ENCODE measurements around the gene HAP1. TPM values are rescaled to one million over a fixed set of nuclear protein-coding genes. Genes with fewer than 3 reads are reported as not detected.
"Not testable (repeated sequence)": the region's sequence is repeated elsewhere in the genome, so short reads cannot be mapped to it uniquely, and the experiment has no call there.

The HAP1 gene, protein sequence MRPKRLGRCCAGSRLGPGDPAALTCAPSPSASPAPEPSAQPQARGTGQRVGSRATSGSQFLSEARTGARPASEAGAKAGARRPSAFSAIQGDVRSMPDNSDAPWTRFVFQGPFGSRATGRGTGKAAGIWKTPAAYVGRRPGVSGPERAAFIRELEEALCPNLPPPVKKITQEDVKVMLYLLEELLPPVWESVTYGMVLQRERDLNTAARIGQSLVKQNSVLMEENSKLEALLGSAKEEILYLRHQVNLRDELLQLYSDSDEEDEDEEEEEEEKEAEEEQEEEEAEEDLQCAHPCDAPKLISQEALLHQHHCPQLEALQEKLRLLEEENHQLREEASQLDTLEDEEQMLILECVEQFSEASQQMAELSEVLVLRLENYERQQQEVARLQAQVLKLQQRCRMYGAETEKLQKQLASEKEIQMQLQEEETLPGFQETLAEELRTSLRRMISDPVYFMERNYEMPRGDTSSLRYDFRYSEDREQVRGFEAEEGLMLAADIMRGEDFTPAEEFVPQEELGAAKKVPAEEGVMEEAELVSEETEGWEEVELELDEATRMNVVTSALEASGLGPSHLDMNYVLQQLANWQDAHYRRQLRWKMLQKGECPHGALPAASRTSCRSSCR
- 1.1 and 1.6 TPM in 2 replicates for total RNA-seq (2014; rRNA removed; shearing (Covaris generic))

DNA sequence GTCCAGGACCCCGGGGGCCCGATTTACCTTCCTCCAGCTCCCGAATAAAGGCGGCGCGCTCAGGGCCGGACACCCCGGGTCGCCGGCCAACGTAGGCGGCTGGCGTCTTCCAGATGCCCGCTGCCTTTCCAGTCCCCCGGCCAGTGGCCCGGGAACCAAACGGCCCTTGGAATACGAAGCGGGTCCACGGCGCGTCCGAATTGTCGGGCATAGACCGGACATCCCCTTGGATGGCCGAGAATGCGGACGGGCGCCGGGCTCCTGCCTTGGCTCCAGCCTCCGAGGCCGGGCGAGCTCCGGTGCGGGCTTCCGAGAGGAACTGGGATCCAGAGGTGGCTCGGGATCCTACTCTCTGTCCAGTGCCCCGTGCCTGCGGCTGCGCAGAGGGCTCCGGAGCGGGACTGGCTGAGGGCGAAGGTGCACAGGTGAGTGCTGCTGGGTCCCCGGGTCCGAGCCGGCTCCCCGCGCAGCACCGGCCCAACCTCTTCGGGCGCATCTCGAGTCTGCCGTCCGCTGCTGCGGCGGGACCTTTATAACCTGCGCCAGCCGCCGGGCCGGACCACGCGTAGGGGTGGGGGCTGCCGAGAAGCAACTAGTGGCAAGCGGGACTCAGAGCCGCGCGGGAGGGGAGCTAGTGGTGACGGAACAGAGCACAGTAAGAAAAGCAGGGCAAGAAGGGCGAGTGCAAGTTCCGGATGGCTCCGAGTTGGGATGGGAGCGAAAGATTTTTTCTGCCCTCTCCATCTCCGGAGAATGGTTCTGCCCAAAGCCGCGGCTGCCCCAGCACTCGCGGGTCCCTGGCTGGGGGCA is at the start of gene HAP1:
HAP1 (minus strand) TSS at position 505 of the 810 bp plus-strand sequence; CDS start at position 496, 9 bp downstream.
- in situ Hi-C loops (cut with HindIII; ENCODE audit: low sequenced_read_pairs), result no loop called here
- peak; percentile 20 for DNase-seq (ENCODE audit: low spot score)

DNA sequence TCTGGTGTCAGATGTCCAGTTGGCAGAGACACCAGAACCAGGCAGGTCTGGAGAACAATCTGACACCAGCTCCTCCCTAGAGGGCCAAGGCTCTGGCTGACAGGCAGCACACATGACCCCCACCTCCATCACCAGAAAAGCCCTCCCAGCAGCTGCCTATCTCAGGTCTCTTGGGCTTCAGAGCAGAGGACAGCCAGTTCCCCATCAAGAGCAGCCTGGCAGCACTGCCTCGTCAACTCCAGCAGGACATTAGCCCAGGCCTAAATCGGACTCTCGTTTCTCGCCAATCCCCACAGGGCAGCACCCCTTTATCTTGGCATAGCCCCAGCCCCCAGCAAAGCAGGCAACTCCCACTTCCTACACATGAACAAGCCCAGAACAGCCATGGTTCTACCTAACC is 47.7 kb upstream of the HAP1 start:
- DNase-seq (ENCODE audit: low spot score), result peak; percentile 58
- in situ Hi-C loops (cut with HindIII; ENCODE audit: low sequenced_read_pairs), result no loop called here

DNA sequence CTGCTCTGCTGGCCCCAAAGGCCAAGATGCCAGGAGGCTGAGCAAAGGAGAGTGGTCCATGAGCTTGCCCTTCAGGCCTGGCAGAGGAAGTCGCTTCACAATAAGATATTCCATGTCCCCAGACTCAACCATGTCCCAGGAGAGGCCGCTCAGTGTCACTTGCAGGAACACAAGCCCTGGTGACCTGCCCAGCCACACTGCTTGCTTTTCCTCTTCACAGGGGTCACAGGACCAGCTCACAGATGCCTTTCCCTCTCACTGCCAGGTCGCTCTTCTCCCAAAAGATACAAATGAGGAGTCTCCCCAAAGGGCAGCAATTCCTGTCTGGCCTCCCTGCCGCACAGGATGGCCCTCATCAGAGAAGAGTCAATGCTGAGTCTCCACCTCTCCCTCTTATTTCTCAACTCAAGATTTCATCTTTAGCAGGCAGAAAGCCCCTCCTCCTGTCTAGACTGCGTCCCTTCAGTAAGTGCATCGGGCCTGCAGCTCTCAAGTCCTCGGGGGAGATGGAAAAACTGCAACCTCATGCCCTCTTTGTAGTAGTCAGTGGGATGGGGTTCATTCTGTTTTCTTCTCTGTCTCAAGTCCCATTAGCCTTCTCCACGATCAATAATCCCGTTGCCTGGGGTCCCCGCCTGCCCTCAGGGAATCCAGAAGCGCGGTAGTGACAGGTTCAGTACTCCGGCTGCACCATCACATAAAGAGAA is 47.1 kb upstream of the HAP1 start:
- no peak for DNase-seq (ENCODE audit: low spot score)
- in situ Hi-C loops (cut with HindIII; ENCODE audit: low sequenced_read_pairs), result no loop called here

DNA sequence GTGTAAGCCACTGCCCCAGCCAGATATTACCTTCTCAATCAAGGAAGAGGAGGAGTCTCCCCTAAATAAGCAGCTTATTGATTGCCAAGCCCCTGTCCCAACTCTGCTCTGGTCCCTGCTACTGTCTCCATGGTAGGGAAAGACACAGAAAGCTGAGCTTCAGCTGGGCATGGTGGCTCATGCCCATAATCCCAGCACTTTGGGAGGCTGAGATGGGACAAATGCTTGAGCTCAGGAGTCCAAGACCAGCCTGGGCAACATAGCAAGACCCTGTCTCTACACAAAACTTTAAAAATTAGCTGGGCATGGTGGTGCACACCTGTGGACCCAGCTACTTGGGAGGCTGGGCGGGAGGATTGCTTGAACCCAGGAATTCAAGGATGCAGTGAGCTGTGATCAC is 45.5 kb upstream of the HAP1 start:
- in situ Hi-C loops (cut with HindIII; ENCODE audit: low sequenced_read_pairs), result no loop called here
- DNase-seq (ENCODE audit: low spot score), result no peak

DNA sequence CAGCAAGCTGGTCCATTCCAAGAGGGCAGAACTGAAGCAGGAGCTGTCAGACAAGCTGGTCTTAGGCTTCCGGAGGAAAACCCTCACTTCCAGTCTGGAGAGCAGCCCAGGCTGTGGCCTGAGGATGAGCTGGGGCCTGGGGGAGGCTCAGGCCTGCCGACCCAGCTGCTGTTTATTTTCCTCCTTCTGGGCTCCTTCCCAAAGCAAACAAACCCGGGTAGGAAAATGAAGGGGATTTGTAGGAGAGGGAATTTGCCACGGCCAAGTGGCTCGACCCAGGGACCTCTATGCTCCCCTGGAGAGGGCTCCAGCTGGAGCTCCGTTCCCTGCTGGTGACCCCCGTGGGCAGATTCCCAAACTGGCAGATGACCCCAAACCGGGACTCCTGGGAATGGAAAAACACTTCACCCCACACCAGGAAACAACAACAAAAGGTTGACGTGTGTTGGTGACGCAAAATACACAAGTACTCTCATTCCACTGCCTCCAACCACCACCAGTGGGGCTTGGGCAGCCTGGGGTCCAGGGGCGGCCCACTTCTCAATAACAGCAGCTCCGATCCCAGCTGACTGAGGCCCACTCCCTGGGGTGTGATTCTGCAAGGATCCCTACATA is 43.2 kb upstream of the HAP1 start:
- in situ Hi-C loops (cut with HindIII; ENCODE audit: low sequenced_read_pairs), result no loop called here
- peak; percentile 86 for DNase-seq (ENCODE audit: low spot score)

DNA sequence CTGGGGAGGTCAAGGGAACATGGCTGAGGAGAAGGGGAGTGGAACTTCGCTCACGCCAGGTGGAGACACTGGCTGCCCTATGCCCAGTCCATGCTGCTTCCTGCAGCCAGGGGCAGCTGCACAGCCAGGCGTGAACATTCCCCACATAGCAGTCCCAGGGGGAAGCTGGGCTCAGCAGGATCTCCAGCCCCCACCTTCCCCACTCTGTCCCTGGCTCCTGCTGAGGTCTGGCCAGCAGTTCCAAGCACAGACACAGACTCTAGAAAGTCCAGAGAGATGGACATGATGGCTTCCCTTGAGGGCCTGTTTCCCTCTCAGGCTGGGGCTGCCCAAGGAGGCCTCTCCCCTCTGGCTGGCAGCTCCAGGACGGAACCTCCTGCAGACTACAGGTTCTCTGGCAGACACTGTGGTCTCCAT is 42.7 kb upstream of the HAP1 start:
- in situ Hi-C loops (cut with HindIII; ENCODE audit: low sequenced_read_pairs), result no loop called here
- DNase-seq (ENCODE audit: low spot score), result no peak

DNA sequence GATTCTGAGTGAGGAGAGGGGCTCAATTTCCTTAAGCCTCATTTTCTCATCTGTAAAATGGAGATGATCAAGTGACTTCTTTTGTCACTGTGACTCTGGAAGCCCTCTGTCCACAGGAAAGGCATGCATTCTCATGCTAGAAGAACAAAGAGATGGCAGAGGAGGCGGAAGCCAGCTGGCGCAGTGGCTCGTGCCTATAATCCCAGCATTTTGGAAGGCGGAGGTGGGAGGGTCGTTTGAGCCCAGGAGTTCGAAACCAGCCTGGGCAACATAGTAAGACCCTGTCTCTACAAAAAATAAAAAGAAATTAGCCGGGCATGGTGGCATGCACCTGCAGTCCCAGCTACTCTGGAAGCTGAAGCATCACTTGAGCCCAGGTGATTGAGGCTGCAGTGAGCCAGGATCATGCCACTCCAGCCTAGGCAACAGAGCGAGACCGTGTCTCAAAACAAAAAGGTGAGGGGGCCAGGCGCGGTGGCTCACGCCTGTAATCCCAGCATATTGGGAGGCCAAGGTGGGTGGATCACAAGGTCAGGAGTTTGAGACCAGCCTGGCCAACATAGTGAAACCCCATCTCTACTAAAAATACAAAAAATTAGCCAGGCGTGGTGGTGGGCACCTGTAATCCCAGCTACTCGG is 41.9 kb upstream of the HAP1 start:
- in situ Hi-C loops (cut with HindIII; ENCODE audit: low sequenced_read_pairs); DNase-seq (ENCODE audit: low spot score): not testable (repeated sequence)

DNA sequence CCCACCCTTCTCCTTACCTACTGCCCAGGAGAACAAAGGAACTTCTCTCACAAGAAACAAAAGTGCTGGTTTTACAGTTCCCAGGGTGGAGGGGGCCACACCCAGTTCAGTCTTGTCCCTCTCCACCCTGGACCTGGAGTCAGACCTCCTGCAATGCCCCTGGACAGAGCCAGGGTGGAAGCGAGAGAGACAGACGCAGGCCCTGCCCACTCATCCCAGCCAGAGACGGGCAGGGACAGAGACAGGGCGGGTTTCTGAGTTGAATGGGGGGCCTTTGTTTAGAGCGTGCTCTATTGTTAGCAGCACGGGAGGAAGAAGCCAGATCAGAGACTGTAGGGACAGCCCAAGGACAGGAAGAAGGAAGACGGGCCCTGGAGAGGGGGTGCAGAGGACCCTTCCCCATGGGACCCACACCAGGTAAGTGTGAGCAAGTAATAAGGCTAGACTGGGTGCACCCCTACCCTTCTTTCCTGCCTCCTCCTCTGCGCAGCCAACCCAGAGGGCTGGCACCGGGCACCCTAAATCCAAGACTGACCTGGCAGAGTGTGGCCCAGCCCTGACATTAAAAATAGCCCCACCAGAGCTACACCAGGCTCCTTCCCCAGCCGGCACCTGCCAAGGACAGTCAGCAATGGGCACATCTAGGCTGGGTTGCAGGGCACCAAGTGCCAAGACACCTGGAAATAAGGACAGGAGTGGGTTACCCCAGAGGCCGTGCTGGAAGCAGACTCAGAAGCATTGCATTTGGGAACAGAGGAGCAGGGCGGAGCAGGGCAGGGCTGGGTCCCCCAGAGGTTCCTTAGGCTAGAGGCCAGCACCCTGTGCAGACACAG is 41.2 kb upstream of the HAP1 start:
- DNase-seq (ENCODE audit: low spot score), result no peak
- in situ Hi-C loops (cut with HindIII; ENCODE audit: low sequenced_read_pairs), result no loop called here

DNA sequence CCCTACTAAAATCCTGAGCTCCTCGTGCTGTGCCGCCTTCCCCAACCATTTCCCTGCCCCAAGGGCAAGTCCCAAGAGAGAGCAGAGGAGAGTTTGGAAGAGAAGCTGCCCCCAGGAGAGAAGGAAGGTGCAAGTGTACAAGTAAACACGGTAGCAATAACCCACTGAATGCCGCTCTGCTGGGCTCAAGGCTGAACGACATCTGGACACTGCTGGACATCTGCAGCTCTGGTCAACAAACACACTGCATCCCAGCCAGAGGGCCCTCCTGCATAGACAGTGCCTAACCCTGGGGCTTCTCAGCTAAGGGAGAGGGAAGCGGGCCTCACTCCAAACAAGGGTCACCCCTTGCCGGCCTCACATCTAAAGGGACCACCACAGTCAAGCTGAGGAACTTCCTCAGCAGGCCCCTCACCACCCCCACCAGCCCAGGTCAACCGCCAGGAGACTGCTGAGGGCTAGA is 39.3 kb upstream of the HAP1 start:
- in situ Hi-C loops (cut with HindIII; ENCODE audit: low sequenced_read_pairs), result no loop called here
- no peak for DNase-seq (ENCODE audit: low spot score)

DNA sequence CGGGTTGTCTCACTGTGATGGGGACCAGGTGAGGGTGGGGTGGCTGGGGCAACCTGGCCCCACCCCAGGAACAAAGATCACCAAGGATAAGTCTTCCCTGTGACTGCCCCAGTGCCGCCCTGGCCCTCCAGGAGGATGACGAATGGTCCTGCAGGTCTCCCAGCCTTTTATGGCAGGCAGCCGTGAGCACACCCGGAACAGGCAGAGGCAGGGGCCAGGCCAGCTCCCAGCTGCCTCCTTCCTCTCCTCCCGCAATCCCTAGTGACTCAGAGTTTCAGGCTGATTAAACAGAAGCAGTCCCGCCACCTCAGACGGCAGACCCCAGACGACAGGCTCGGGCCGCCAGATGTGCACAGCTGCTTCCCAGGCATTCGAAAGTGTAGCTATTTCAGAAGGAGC is 38.7 kb upstream of the HAP1 start:
- in situ Hi-C loops (cut with HindIII; ENCODE audit: low sequenced_read_pairs), result no loop called here
- DNase-seq (ENCODE audit: low spot score), result no peak

DNA sequence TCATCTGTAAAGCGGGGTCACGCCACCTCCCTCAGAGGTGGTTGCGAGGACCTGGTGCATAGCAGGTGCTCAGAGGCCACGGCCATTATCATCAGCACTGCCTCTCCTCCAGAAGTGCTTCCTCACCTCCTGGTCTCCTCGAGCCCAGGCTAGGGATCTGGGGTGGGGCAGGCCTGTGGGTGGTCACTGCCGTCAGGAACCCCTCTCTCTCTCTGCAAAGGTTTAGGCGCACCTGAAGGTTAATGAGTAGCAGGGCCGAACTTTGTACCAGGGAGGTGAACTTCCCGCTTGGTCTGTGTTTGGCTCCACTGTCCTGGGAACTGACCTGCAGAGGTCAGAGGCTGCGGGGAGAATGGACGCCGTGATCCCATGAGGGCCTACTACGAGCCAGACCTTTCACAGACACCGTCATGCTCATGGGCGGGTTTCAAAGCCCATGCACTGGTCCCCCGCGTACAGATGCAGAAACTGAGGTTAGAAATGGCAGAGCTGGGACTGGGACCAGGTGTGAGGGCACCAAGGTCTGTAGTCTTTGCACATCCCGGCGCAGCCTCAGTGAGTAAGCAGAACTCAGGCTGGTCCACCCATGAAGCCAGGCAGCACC is 38.2 kb upstream of the HAP1 start:
- in situ Hi-C loops (cut with HindIII; ENCODE audit: low sequenced_read_pairs), result no loop called here
- DNase-seq (ENCODE audit: low spot score), result no peak

DNA sequence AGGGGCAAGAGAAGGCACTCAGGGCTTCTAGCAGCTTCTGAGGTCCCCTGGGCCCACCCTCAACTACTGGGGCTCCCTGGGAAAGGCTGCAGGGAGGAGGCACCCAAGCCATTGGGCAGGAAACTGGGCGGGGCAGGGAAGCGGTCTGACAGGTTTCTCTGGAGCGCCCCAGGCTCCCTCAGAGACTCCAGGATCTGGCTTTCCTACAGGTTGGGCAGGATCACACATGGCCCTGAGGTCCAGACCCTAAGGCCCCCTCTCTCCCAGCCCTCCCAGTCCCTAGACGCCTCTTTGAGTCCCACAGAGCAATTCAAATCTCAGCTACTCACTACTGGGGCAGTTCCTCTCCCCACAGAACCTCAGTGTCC is 37.8 kb upstream of the HAP1 start:
- in situ Hi-C loops (cut with HindIII; ENCODE audit: low sequenced_read_pairs), result no loop called here
- DNase-seq (ENCODE audit: low spot score), result no peak

DNA sequence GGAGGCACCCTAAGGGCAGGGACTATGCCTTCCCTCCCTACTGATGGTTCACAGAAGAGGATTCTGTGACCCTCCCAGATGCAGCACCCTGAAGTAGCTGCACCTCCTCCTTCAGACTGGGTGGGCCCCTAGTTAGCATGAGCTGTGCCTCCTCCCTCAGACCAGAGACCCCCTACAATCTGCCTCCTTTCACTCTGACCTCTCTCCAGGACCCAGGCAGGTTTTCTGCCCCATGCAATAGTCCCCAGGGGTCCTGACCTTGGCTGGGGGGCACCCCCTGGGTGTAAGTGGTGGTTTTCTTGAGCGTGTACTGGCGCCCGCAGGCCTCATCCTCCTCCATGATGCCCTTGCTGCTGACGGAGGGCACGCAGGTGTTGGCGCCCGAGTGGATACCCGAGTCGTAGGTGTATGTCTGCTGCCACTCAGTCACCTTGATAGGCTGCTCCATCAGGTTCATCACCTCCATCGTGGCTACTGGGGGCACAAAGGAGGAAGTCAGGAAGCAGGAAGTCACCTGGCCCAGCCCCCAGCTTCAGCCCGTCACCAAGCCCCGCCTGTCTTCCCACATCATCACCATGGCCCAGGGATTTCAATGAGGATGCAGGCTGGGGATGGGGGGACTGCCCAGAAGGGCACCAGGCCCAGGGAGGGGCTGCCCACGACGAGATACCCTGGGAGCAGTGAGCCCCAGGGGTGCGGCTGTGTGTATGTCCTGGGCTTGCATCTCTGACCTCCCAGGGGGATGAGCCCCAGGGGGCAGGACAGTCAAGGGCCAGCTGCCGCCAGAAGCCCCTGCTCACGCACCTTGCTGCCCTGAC is 37.2 kb upstream of the HAP1 start:
- in situ Hi-C loops (cut with HindIII; ENCODE audit: low sequenced_read_pairs), result no loop called here
- DNase-seq (ENCODE audit: low spot score), result no peak

DNA sequence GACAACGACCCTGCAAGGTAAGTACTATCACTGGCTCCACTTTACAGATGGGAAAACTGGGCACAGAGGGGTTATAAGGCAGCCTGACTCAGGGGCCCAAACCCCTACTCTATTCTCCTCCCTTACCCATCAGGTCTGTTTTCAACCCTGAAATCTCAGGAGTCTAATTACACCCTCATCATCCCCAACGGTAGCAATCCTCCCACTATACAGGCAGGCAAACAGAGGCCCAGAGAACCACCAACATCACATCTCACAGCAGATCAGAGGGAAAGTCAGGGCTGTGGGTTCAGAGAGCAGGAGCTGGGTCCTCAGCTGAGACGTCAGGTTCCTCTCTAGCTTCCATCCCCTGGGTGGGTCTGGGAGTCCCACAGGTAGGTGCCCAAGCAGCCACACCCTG is 35.5 kb upstream of the HAP1 start:
- in situ Hi-C loops (cut with HindIII; ENCODE audit: low sequenced_read_pairs), result no loop called here
- no peak for DNase-seq (ENCODE audit: low spot score)

DNA sequence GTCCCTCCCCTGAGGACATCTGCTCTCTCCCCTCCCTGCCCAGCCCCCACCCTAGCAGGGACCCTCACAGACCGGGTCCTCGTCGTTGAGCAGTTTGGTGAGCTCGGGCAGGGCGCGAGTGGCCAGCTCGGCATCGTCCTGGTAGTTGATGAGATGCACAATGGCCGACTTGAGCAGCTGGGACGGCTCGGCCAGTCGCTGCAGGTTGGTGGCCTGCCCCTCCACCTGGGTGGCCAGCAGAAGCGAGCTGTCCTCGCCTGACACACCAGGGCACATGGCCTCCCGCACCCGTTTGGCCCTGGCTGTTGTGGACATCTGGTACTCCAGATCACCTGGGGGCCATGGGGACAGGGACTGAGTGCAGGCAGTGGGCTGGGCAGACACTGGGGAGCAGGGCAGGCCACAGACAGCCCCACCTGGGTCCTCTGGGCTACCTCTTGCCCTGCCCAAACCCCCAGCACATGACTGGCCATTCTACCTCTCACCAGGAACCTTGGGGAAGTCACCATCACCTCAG is 35.0 kb upstream of the HAP1 start:
- DNase-seq (ENCODE audit: low spot score), result no peak
- in situ Hi-C loops (cut with HindIII; ENCODE audit: low sequenced_read_pairs), result no loop called here

DNA sequence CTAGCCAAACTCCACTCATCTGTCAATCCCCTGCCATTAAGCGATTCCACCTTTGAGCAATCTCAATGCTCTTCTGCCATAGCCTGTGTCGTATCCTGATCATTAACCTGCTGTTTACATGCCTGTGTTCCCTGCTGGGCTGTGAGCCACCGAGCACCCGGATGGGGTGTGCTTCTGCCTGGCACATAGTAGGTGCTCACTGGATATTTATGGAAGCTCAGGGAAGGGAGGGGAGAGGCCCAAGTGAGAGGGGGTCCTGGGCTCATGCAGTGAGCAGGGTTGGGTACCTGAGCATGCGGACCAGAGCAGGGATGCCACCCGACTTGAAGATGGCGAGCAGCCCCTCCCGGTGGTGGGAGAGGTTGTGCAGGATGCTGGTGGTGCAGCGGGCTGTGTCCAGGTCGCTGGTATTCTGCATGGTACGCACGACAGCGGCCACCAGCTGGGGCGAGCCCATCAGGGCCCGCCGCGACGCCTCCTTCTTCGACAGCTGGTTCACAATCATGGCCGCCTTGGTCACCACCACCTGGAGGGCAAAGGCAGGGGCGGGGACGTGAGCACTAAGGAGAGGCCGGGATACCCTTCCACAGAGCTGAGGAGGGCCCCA is 34.3 kb upstream of the HAP1 start:
- DNase-seq (ENCODE audit: low spot score), result no peak
- in situ Hi-C loops (cut with HindIII; ENCODE audit: low sequenced_read_pairs), result no loop called here

Data from G401 (cell line).